Activated CD4-positive, alpha-beta T cell treated with anti-CD3 and anti-CD28 coated beads, Interleukin-2, amount 50 U/mL, for 24 hours (primary cell): ENCODE measurements around the gene SGCE.

Source experiments
- DNase-seq, 2 donors: peaks; one replicate each; pipeline ENCODE4 v3.0.0-alpha.2; 2020; ENCODE audit warnings: low read depth in 1 of 2, low spot score in 1 of 2

Gene SGCE

DNA sequence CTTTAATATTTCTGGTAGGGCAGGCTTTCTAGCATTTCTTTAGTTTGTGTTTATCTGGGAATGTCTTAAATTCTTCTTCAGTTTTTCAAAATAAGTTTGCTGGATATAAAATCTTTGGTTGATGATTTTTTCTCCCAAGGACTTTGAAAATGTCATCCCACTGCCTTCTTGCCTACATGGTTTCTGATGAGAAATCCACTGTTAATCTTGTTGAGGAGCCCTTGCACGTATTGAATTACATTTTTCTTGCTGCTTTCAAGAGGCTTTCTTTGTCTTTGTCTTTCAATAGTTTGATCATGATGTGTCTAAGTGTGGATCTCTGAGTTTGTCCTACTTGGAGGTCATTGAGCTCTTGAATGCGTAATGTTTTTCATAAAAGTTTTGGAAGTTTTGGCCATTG is 80.3 kb downstream of the SGCE start:
- no peak for DNase-seq

DNA sequence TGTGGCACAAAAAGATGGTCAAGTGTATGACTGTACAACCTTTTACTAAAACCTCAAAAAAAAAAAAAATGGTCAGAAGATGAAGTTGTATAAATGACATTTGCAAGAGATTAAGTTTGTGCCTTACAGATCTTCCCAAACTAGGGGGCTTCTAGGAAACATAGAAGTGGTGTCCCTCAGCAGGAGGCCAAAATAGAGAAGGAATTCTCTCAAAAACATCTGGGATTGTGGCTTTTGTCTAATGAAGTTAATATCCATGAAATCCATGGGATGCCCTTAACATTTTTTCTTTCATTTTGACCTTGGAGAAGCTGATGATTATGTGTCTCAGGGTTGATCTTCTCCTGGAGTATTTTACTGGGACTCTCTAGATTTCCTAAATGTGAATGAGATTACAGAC is 84.1 kb downstream of the SGCE start:
- no peak for DNase-seq

DNA sequence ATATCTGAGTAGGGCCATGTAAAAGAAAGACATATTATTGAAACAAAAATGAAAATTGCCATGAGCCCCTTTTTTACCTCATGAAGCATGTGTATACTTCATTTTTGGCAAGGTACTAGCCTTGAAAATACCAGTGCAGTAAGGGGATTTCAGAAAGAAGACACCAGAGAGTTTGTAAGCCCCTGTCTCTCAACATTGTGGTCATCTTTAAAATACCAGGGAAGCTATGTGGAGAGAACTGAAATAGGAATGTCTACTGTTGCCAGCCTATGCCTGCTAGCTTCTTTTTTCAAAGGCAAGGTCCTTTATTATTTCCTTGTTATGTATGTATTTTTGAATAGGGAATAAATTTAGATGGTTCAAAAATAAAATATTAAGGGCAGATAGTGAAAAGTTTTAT is 88.5 kb downstream of the SGCE start:
- DNase-seq, result no peak

DNA sequence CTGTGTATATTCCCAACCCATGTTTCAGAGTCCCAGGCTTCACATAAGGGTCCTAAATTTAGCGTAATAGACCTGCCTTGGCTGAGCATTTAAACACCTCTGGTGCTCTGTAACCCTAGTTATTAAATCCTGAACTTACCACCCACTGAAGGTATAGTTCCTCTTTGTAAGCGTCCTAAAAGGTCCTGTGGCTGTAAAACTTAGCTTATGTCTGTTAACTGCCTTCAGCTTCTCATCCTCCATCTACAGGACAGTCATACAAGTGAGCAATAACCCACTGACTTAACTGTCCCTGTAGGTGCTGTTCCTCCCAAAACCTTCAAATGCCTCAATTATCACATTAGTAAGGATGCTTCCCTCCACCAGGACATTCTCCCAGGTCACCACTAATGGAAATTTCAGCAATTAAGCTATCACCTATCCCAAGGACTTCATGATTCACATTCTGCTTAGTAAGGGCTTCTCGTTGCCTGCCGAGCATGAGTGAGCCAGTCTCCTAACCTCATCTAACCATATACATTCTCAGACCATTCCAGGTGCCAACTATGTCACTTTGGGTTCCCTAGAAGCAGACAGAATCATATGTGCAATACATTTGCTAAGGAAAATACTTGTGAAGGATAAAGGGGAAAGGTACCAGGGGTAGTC is 90.6 kb downstream of the SGCE start:
- no peak for DNase-seq

DNA sequence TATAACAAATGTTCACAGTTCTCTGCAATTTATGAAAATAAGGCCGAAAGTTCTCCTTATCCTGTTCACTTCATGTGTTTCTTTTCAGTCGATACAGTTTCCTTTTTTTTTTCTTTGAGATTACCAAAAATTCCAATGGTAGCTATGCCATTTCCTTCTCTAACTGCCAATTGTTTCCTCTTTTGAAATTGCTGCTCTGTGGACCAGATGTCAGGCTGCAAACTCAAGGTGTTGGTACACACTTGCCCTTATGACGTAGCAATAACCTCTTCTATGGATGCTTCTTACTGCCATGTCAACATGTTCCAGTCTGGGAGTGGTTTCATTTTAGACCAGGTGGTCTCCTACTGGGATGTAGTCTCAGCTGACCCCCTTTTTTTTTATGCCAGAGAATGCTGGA is 93.4 kb downstream of the SGCE start:
- DNase-seq, result no peak

DNA sequence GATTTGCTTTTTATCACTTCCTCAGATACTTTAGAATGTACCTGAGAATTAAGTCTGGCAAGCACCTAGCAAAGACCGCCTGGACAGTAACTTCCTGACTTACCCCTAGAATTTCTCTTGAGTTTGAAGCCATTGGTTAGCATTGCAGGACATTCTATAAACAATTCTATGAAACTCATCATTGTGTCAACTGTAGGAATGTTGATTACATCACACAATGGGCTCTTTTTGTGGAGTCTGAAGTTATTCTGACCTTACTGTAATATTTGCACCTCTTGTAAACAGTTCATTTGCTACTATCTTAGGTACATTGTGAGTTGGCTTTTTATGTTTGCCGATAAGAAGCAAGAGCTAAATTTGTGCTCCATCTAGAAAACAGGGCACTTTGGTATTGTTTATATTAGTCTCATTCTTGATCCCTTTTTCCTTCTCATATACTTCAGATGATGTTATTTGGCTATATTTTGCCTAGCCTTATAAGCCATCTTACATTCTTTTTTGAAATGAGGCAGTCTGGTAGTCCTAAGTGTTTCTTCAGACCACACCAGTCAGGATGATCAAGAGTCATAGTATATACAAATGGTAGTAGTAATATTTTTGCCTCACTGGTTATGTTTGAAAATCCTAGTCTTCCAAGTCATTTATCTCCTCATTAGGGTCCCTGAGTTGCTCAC is 94.0 kb downstream of the SGCE start:
- no peak for DNase-seq

DNA sequence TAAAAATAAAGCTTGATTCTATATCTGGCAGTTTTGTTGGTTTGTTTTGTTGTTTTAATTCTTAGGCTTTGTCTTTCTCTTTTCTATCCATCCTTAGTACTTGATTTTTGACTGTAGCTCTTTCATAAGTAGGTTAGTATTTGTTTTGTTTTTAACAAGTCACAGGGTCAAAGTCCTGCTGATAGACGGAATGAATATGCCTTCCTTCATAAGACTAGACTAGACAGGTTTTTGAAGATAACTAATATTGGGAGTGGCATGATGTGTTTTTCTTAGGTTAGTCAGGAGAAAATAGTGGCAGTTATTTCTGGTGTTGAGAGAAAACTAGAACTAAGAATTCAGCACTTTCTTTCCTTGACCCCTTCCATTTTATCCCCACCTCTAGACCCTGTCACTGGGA is 96.0 kb downstream of the SGCE start:
- no peak for DNase-seq

DNA sequence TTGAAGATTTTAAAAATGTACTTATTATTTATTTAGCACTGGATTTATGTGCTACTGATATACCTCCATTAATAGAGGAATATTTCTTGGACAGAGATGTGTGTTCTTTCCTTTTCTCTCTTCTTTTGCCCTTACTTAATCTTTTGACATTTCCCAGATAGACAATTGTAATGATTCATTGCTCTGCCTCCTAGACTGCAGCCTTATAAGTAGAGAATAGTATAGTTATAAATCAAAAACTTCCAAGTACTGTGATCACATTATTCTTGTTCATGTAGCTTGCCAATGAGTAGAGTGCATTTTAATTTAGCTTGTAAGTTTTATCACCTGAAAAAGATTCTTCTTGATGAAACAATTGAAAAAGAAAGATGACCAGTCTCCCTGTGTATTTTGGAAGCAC is 98.7 kb downstream of the SGCE start:
- DNase-seq, result no peak

DNA sequence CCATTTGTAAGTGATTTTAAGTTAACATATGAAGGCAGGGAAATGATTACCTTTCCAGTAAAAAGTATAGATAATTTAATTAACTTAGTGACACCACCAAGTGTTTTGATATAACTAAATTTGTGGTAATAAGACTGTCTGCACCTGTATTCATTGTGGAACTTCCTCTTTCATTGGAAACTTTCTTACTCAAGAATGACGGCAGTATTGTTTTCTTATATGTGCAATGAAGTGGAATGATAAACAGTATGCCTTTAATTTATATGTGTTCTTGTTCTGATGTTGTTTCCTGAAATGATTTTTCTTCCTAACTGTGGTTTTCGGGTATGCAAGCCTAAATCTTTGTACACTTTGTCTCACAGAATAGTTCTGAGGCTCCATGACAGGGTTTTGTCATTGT is 99.9 kb downstream of the SGCE start:
- DNase-seq, result no peak

DNA sequence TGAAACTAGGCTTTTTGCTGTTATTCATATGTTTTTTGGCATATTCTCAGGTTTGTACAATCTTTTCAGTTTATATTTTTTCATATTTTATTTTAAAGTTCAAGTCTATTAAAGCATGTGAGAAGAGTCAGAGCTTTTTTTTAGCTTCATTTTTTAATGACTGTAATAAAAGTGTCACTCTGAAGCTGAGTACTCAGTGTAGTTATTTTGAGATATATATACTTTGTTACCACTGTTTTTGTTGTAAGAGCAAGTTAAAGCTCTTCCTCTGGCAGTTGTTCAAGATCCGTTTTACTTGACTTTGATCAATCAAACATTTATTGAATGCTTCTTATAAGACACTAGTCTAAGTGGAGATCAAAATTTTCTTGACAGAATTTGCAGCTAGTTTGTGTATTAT is 108.8 kb downstream of the SGCE start:
- DNase-seq, result no peak

DNA sequence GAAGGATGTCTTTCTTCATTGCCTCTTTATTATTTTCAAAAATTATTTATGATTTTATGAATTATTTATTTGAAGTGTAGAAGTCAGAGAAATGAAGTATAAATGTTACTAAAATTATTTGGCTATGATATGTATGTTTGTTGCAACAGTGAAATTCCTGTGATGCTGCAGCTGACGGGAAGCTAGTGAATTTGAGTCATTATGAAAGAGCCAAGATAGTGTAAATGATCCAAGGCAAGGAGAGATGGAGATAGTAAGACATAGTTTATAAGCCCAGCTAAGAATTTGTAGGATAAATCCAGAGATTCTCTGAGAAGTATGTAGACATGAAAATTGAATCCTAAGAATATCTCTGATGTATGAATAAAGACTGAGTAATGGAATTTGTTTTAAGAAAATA is 115.5 kb downstream of the SGCE start:
- DNase-seq, result no peak
